ENCODE results near the gene PCGF6.
"Not testable (repeated sequence)": the region's sequence is repeated elsewhere in the genome, so short reads cannot be mapped to it uniquely, and the experiment has no call there.

GRCh38 chr10:103359493-103359892, 8.6 kb upstream of the PCGF6 start:
- not testable (repeated sequence) for TF ChIP-seq HDGF (IDR thresholded peaks at IDR 0.05; ENCODE audit: borderline replicate concordance); SP1 (IDR thresholded peaks at IDR 0.05); SUZ12 (IDR thresholded peaks at IDR 0.05); TARDBP (IDR thresholded peaks at IDR 0.05); NFRKB (IDR thresholded peaks at IDR 0.05); BHLHE40 (IDR thresholded peaks at IDR 0.05; ENCODE audit: borderline replicate concordance); FOXA1 (IDR thresholded peaks at IDR 0.05)

Data from HEK293T (cell line).